ENCODE measurements around the gene GALC.

Gene GALC

DNA sequence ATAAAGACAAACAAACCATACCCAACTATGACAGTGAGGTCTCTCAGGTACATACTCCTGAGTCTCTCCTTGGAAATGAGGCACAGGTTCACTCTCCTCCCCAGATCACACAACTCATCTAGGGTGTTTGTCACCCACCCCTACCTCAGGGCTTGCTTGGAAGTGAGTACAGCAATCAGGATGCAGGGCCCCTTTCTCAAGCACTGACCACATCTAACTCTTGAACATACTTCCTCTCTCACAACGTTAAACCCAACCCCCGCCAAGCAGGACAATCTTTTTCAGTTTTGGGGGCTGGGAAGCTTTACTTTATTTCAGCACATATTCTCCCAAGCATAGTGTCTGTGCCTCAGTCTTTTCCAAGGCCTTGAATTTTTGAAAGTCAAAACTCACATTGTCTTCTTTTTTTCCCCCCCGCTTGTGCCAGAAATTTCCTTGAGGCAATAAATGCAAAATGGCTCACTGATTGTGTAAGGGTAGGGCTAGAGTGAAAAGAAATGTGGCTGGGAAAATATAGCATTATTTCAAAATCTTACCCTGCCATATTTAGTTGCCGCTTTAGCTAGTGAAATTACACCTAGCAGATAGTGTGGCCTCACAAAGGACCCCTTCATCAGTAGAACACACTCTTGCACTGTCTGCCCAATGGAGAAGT lies 9.6 kb upstream of the GALC start:
- DNase-seq (ENCODE audit: extremely low read depth, low read depth): no peak

DNA sequence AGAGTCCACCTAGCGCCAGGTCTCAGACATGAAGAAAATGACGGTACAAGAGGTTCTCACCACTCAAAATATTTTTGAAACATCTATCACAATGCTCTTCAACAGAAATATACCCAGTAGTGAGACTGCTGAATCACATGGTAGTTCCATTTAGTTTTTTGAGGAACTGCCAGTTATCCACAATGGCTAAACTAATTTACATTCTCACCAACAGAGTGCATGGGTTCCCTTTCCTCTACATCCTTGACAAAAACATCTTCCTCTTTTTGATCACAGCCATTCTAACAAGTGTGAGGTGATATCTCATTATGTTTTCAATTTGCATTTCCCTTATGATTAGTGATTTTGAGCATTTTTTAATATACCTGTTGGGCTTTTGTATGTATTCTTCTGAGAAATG lies 6.3 kb upstream of the GALC start:
- no peak for DNase-seq (ENCODE audit: extremely low read depth, low read depth)
- TF ChIP-seq, protein P1, sequence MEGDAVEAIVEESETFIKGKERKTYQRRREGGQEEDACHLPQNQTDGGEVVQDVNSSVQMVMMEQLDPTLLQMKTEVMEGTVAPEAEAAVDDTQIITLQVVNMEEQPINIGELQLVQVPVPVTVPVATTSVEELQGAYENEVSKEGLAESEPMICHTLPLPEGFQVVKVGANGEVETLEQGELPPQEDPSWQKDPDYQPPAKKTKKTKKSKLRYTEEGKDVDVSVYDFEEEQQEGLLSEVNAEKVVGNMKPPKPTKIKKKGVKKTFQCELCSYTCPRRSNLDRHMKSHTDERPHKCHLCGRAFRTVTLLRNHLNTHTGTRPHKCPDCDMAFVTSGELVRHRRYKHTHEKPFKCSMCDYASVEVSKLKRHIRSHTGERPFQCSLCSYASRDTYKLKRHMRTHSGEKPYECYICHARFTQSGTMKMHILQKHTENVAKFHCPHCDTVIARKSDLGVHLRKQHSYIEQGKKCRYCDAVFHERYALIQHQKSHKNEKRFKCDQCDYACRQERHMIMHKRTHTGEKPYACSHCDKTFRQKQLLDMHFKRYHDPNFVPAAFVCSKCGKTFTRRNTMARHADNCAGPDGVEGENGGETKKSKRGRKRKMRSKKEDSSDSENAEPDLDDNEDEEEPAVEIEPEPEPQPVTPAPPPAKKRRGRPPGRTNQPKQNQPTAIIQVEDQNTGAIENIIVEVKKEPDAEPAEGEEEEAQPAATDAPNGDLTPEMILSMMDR (IDR thresholded peaks at IDR 0.05; ENCODE audit: low read depth, low read length, missing control alignments): no peak
- no peak overlapping the region for H3K4me3 ChIP-seq (replicated peaks; ENCODE audit: low read depth, low read length)

More for the DNA sequence above, 9.6 kb upstream of the GALC start:
- no peak overlapping the region for H3K4me3 ChIP-seq (replicated peaks; ENCODE audit: low read depth, low read length)
- TF ChIP-seq, protein P1 (IDR thresholded peaks at IDR 0.05; ENCODE audit: low read depth, low read length, missing control alignments): no peak

DNA sequence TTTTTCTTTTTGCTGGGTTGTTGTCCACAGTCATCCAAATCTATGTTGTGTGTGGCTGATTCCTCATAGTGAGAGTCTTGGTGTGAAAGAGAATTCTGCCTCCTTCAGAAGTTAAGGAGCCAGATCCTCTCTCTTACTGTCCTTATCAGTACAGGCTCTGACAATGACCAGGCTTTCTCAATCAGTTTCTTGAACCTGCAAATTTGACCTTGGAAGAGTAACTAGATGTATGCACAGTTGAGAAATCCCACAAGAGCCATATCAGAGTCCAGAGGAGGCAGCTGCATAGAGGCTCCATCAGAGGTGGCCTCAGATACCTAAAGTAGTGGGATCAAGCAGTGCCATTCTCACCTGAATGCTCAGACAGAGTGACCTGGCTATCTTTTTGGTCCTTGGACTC lies 5.5 kb upstream of the GALC start:
- no peak overlapping the region for H3K4me3 ChIP-seq (replicated peaks; ENCODE audit: low read depth, low read length)
- TF ChIP-seq, protein P1 (IDR thresholded peaks at IDR 0.05; ENCODE audit: low read depth, low read length, missing control alignments): no peak
- DNase-seq (ENCODE audit: extremely low read depth, low read depth): no peak

DNA sequence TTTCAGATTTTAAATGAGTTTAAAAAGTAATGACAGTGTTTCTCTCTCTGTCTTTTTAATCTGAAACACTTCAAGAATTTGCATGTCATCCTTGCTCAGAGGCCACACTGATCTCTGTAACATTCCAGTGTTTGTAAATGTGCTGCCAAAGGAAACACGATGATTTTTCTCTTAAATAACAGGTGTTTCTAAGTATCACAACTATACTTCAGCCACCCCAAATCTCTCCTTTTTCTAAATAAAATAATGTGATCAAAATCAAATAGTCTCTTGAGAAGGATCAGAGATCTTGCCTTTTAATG lies 3.3 kb upstream of the GALC start:
- TF ChIP-seq, protein P1 (IDR thresholded peaks at IDR 0.05; ENCODE audit: low read depth, low read length, missing control alignments): no peak
- DNase-seq (ENCODE audit: extremely low read depth, low read depth): no peak
- H3K4me3 ChIP-seq (replicated peaks; ENCODE audit: low read depth, low read length): no peak overlapping the region

DNA sequence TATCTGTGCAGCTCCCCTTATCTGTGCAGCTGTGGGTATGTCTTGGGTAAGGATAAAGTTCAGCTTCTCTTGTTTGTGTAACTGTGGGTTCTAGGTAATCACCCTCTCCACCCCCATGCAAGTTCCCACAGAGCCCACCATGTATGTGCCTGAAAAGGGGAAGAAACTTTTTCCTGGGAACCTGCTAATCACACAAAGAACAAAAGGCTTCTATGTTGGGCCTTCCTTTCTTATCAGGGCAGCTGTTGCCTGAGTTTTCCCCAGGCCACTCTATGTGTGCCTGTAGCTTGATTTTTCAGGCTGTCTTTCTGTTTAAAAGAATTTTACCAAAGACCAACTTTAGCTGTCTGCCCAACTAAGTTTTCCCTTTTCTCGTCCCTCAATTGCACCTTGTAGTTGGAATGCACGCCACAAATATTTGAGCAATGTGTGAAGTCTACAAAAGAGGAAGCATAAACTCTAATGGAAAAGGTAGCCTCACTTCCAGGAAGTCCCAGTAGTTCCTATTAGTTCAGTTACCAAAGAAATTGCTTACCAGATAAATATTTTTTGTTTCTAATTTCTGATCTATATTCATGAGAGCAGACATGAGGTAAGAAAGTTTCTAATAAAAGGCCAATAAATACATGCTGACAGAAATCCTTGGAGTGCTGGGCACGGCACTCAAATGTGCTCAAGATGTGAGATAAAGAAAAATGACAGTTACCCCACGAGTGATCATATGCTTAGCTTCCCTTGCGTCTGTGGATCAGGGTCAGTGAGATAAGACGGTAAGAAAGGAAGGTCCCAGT lies 2.7 kb upstream of the GALC start:
- TF ChIP-seq, protein P1 (IDR thresholded peaks at IDR 0.05; ENCODE audit: low read depth, low read length, missing control alignments): no peak
- no peak overlapping the region for H3K4me3 ChIP-seq (replicated peaks; ENCODE audit: low read depth, low read length)
- DNase-seq (ENCODE audit: extremely low read depth, low read depth): no peak

DNA sequence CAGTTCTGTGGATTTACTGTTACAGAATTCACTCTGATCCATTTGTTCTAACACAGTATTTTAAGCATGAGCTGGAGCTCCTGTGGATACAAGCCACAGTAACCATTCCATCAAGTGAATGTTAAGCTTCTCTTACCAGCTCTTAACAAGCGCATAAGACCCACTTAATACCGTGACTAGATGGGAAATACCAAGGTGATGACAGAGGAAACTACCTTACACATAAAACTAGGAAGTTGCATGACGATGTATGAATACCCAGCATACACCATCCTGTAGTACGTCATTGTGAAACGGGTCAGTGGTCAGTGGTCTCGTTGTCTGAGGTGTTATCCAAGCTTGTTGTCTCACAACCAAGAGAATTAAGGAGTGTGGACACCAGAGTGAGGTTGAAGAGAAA lies 2.0 kb upstream of the GALC start:
- H3K4me3 ChIP-seq (replicated peaks; ENCODE audit: low read depth, low read length): no peak overlapping the region
- no peak for DNase-seq (ENCODE audit: extremely low read depth, low read depth)
- TF ChIP-seq, protein P1 (IDR thresholded peaks at IDR 0.05; ENCODE audit: low read depth, low read length, missing control alignments): no peak

Data from HFF-Myc (cell line).